B cell (primary cell): ENCODE results near the gene KRTAP10-7. TPM values are rescaled to one million over a fixed set of nuclear protein-coding genes. Genes with fewer than 3 reads are reported as not detected.

Source experiments
- ATAC-seq: fragments of 200-7000 bp; cut with Tn5 transposase; one replicate; pipeline ENCODE4 v1.10.0; 2021; ENCODE audit warnings: low read depth, mild to moderate bottlenecking, moderate number of reproducible peaks, moderate library complexity
- CTCF ChIA-PET: fragments of 350-600 bp; sonication (Branson Sonifier 250); formaldehyde crosslinking; loops from one replicate; lab custom pipeline; 2021; ENCODE audit warnings: antibody characterized with exemption, inconsistent platforms; lab: Charles Lee
- POLR2A ChIA-PET: fragments of 350-600 bp; sonication (Branson Sonifier 250); formaldehyde crosslinking; loops from one replicate; lab custom pipeline; 2021; ENCODE audit warnings: antibody characterized with exemption; lab: Charles Lee
- DNase-seq: peaks from one replicate; pipeline ENCODE4 v3.0.0; 2013
- H2AFZ ChIP-seq: 2 replicates; pipeline ENCODE4 v1.6.1; 2012; ENCODE audit warnings: mild to moderate bottlenecking, low read depth, low read length; ENCODE audit not compliant: insufficient read depth, poor library complexity, severe bottlenecking
- H3K27ac ChIP-seq, 2 donors: 1 replicate in 1 of 2; 2 replicates in 1 of 2; pipeline ENCODE4 v1.5.1; 2012 to 2013; ENCODE audit warnings: low read length in 2 of 2, mild to moderate bottlenecking in 2 of 2, moderate library complexity in 1 of 2
- H3K27me3 ChIP-seq, 4 experiments: fragments of 200-600 bp in 1 of 4; sonication (generic) in 1 of 4; replicated peaks in 1 of 4; 1 replicate in 2 of 4; 2 replicates in 2 of 4; pipeline versions ENCODE4 v1.6.1 to v1.7.0; 2013 to 2016; ENCODE audit warnings: low read length in 3 of 4, mild to moderate bottlenecking in 2 of 4, mixed read lengths in 1 of 4, moderate library complexity in 1 of 4; ENCODE audit not compliant: insufficient read depth in 4 of 4, control insufficient read depth in 3 of 4; ENCODE audit errors: control extremely low read depth in 1 of 4
- H3K36me3 ChIP-seq, 2 experiments: replicated peaks in 1 of 2; 1 replicate in 1 of 2; 2 replicates in 1 of 2; pipeline versions ENCODE4 v1.6.1 to v1.7.1; 2013; ENCODE audit warnings: low read length in 1 of 2; ENCODE audit not compliant: insufficient read depth in 2 of 2, control insufficient read depth in 1 of 2; ENCODE audit errors: control extremely low read depth in 1 of 2, extremely low read depth in 1 of 2
- H3K4me1 ChIP-seq, 2 donors: fragments of 200-600 bp in 1 of 2; sonication (generic) in 1 of 2; 1 replicate in 1 of 2; 2 replicates in 1 of 2; pipeline versions ENCODE4 v1.5.1 to v1.6.1; 2013 to 2017; ENCODE audit warnings: low read length in 2 of 2; ENCODE audit not compliant: control insufficient read depth in 2 of 2, insufficient read depth in 2 of 2
- H3K4me2 ChIP-seq: replicated peaks from 2 replicates; pipeline ENCODE3; 2012; ENCODE audit warnings: mild to moderate bottlenecking, low read depth, low read length; ENCODE audit not compliant: poor library complexity, severe bottlenecking
- H3K4me3 ChIP-seq, 5 experiments: fragments of 200-600 bp in 1 of 5; sonication (generic) in 1 of 5; 1 replicate in 3 of 5; 2 replicates in 2 of 5; pipeline versions ENCODE4 v1.5.1 to v1.7.0; 2011 to 2016; ENCODE audit warnings: low read length in 4 of 5, mild to moderate bottlenecking in 4 of 5, low read depth in 2 of 5, control low read depth in 1 of 5, moderate library complexity in 1 of 5; ENCODE audit not compliant: insufficient read depth in 1 of 5; ENCODE audit errors: control extremely low read depth in 1 of 5, extremely low read depth in 1 of 5
- H3K79me2 ChIP-seq: fragments of 200-600 bp; sonication (generic); one replicate; pipeline ENCODE4 v1.6.0; 2016; ENCODE audit warnings: low read length; ENCODE audit not compliant: control insufficient read depth, insufficient read depth
- H3K9ac ChIP-seq: fragments of 200-600 bp; sonication (generic); 2 replicates; pipeline ENCODE4 v1.6.1; 2017; ENCODE audit warnings: mild to moderate bottlenecking, low read length, moderate library complexity
- H3K9me3 ChIP-seq, 3 donors: one replicate each; pipeline versions ENCODE4 v1.6.1 to v1.7.1; 2013; ENCODE audit warnings: low read length in 2 of 3; ENCODE audit not compliant: control insufficient read depth in 2 of 3, insufficient read depth in 1 of 3; ENCODE audit errors: control extremely low read depth in 1 of 3
- H4K20me1 ChIP-seq: 2 replicates; pipeline ENCODE4 v1.6.0; 2012; ENCODE audit warnings: mild to moderate bottlenecking, low read length; ENCODE audit not compliant: insufficient read depth, control insufficient read depth, poor library complexity, severe bottlenecking
- H3K27ac Mint-ChIP-seq: one replicate; pipeline ENCODE4 v1.8.0; 2021; ENCODE audit warnings: mixed read lengths
- H3K27me3 Mint-ChIP-seq: one replicate; pipeline ENCODE4 v1.8.0; 2021; ENCODE audit warnings: mixed read lengths
- H3K4me1 Mint-ChIP-seq: one replicate; pipeline ENCODE4 v1.8.0; 2021; ENCODE audit warnings: mixed read lengths
- H3K4me3 Mint-ChIP-seq: one replicate; pipeline ENCODE4 v1.8.0; 2021; ENCODE audit warnings: mixed read lengths
- H3K9me3 Mint-ChIP-seq: one replicate; pipeline ENCODE4 v1.8.0; 2022; ENCODE audit warnings: mixed read lengths; ENCODE audit not compliant: insufficient read depth
- EZH2 ChIP-seq: IDR thresholded peaks from 2 replicates; pipeline ENCODE4 v1.6.1; 2012; ENCODE audit warnings: borderline replicate concordance, low read depth, mild to moderate bottlenecking, moderate library complexity, low read length; ENCODE audit not compliant: insufficient read depth, poor library complexity, severe bottlenecking
- WGBS: methylation state at CpG from one replicate; pipeline ENCODE4 v1.1.5; 2013; ENCODE audit warnings: missing lambda C conversion rate; ENCODE audit not compliant: insufficient coverage; 5-methylcytosine and 5-hydroxymethylcytosine counted together
- intact Hi-C: fragments of 100-400 bp; cut with micrococcal nuclease; formaldehyde crosslinking; loops from one replicate; pipeline ENCODE4 v1.10.0; 2022
- polyA plus RNA-seq: library from polyadenylated mRNA; depleted of rRNA; stranded (reverse); fragments of >200 nt; gene quantifications from 2 replicates; pipeline ENCODE4 v1.2.3, GENCODE V29; 2012
- total RNA-seq, 2 donors: library from RNA; stranded (reverse); fragments of 120-200 nt in 1 of 2; gene quantifications; 1 replicate in 1 of 2; 2 replicates in 1 of 2; pipeline versions ENCODE4 v1.2.3 to v1.2.4, GENCODE V29; 2013 to 2022
- TF ChIP-seq, protein P1 (sequence below): fragments of 200-600 bp; IDR thresholded peaks from one replicate; pipeline ENCODE4 v1.8.0; 2022; ENCODE audit warnings: antibody characterized with exemption, mild to moderate bottlenecking

Gene KRTAP10-7
- total and polyA plus RNA-seq, 2 donors (not counting 1 experiment from before 2014, with no cell fraction given), result not detected

DNA sequence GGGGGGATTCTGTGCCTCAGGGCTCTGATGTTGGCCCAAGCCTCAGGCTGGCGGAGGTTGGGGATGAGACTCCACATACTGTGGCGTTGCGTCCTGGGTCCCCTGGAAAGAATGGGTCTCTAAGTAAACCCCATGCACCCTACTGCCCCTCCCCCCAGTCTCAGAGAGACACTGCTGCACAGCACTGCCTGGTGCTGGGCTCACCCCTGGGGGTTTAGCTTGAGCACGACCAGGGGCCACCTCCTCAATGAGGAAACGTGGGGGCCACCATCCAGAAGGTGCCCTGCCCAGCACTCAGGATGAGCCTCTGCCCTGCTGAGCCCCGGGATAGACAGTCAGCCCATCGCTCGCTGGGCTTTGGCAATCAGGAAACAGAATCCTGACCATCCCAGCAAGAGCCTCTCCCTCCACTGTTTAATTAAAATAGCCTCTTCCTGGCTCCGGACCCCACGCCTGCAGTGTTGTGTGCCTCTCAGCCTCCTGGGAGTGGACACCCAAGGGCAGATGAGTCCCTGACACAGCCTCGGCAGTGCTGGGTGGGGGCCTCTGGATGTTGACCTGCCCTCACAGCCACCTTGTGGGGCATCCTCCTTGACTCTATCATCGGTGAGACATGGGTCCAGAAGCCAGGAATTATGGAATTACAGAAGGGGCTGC lies 30.4 kb upstream of the KRTAP10-7 start:
- H3K27me3 ChIP-seq, result peaks cover 0 to 2% (median 0%) of the 10 kb centered on the region in 4 experiments
- peaks cover 2% of the 10 kb centered on the region for H3K9me3 Mint-ChIP-seq
- H3K9ac ChIP-seq, result no peak overlapping the region
- WGBS, result 89% methylated on average over 11 of the region's 12 CpGs
- no peaks in the 10 kb centered on the region for H3K36me3 ChIP-seq
- H3K4me3 ChIP-seq, result no peak overlapping the region
- H3K9me3 ChIP-seq, result peaks cover 0 to 18% (median 2%) of the 10 kb centered on the region in 3 donors
- H3K4me3 Mint-ChIP-seq, result no peak overlapping the region
- no peaks in the 10 kb centered on the region for H3K79me2 ChIP-seq
- H3K27me3 Mint-ChIP-seq, result peaks cover 27% of the 10 kb centered on the region
- no peak overlapping the region for H3K27ac ChIP-seq
- H4K20me1 ChIP-seq, result no peaks in the 10 kb centered on the region
- TF ChIP-seq, protein P1, sequence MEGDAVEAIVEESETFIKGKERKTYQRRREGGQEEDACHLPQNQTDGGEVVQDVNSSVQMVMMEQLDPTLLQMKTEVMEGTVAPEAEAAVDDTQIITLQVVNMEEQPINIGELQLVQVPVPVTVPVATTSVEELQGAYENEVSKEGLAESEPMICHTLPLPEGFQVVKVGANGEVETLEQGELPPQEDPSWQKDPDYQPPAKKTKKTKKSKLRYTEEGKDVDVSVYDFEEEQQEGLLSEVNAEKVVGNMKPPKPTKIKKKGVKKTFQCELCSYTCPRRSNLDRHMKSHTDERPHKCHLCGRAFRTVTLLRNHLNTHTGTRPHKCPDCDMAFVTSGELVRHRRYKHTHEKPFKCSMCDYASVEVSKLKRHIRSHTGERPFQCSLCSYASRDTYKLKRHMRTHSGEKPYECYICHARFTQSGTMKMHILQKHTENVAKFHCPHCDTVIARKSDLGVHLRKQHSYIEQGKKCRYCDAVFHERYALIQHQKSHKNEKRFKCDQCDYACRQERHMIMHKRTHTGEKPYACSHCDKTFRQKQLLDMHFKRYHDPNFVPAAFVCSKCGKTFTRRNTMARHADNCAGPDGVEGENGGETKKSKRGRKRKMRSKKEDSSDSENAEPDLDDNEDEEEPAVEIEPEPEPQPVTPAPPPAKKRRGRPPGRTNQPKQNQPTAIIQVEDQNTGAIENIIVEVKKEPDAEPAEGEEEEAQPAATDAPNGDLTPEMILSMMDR, result no peak
- TF ChIP-seq EZH2, result no peak
- H3K4me1 Mint-ChIP-seq, result peaks cover 20% of the 10 kb centered on the region
- ChIA-PET CTCF (no interaction called here), POLR2A (no interaction called here)
- no peak overlapping the region for H2AFZ ChIP-seq
- peaks cover 12 to 18% of the 10 kb centered on the region in 2 donors for H3K4me1 ChIP-seq
- ATAC-seq (no peak), DNase-seq (no peak)
- no peak overlapping the region for H3K27ac Mint-ChIP-seq
- H3K4me2 ChIP-seq, result no peak overlapping the region
- intact Hi-C loops, result loop anchor here (5.0 kb wide), 1 partner anchor 542 kb away; no protein-coding TSS in a partner anchor

DNA sequence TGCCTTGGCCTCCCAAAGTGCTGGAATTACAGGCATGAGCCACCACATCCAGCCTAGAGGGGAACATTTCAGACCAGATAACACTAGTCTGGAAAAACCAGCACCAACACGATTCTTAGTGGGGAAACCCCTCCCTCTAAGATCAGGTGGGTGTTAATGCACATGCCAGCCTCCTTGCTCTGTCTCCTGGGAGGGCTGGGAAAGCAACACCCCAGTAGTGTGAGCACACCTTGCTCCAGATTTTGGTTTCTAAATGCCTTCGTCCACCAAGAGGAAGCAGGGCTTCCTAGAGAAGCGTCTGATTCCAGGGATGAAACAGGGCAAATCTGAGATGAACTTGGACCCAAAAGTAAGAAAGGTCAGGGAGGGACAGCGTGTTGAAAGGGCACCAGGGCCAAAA lies 29.1 kb upstream of the KRTAP10-7 start:
- H3K27me3 Mint-ChIP-seq, result peaks cover 33% of the 10 kb centered on the region
- ATAC-seq, result no peak
- Histone ChIP-seq H3K9ac (no peak overlapping the region), H3K4me3 (no peak overlapping the region), H3K9me3 (peaks cover 0 to 26% (median 2%) of the 10 kb centered on the region in 3 donors), H3K79me2 (no peaks in the 10 kb centered on the region), H3K4me2 (no peak overlapping the region), H3K4me1 (peaks cover 3 to 8% of the 10 kb centered on the region in 2 donors), H3K27me3 (peaks cover 0 to 2% (median 0%) of the 10 kb centered on the region in 4 experiments), H4K20me1 (no peaks in the 10 kb centered on the region), H3K36me3 (no peaks in the 10 kb centered on the region), H3K27ac (no peak overlapping the region), H2AFZ (no peak overlapping the region)
- DNase-seq, result no peak
- H3K27ac Mint-ChIP-seq, result no peak overlapping the region
- ChIA-PET CTCF (no interaction called here), POLR2A (no interaction called here)
- H3K4me1 Mint-ChIP-seq, result peaks cover 11% of the 10 kb centered on the region
- intact Hi-C loops, result no loop called here
- TF ChIP-seq EZH2, result no peak
- TF ChIP-seq, protein P1, result no peak
- H3K9me3 Mint-ChIP-seq, result peaks cover 2% of the 10 kb centered on the region
- no peak overlapping the region for H3K4me3 Mint-ChIP-seq
- 61% methylated on average over 3 of the region's 4 CpGs for WGBS
